Measurements from ENCODE around the gene ZNF526.

Gene ZNF526

GRCh38 chr19:42178791-42179674, 41.1 kb upstream of the ZNF526 start:
- Histone ChIP-seq H3K27ac (ENCODE audit: low read length) (no peak overlapping the region), H3K9me3 (ENCODE audit: control insufficient read depth in 2 of 2, low read length in 2 of 2) (no peaks in the 10 kb centered on the region), H3K9ac (ENCODE audit: low read length in 2 of 2) (no peak overlapping the region), H3K4me1 (ENCODE audit: control insufficient read depth, insufficient read depth, low read length) (peaks cover 16% of the 10 kb centered on the region), H3K36me3 (ENCODE audit: control insufficient read depth in 2 of 2, insufficient read depth in 2 of 2, low read length in 2 of 2) (no peaks in the 10 kb centered on the region), H3K4me3 (ENCODE audit: low read length in 2 of 2) (no peak overlapping the region), H3K27me3 (ENCODE audit: control insufficient read depth in 1 of 2, insufficient read depth in 2 of 2, low read length in 2 of 2) (peaks cover 41 to 48% of the 10 kb centered on the region in 2 donors)

- Histone ChIP-seq H3K9ac (ENCODE audit: low read length in 2 of 2) (no peak overlapping the region), H3K27ac (ENCODE audit: low read length) (no peak overlapping the region), H3K4me3 (ENCODE audit: low read length in 2 of 2) (no peak overlapping the region), H3K27me3 (ENCODE audit: control insufficient read depth in 1 of 2, insufficient read depth in 2 of 2, low read length in 2 of 2) (peaks cover 18 to 26% of the 10 kb centered on the region in 2 donors), H3K9me3 (ENCODE audit: control insufficient read depth in 2 of 2, low read length in 2 of 2) (no peaks in the 10 kb centered on the region), H3K36me3 (ENCODE audit: control insufficient read depth in 2 of 2, insufficient read depth in 2 of 2, low read length in 2 of 2) (no peaks in the 10 kb centered on the region), H3K4me1 (ENCODE audit: control insufficient read depth, insufficient read depth, low read length) (no peaks in the 10 kb centered on the region)
Observed at GRCh38 chr19:42184401-42184861, 35.7 kb upstream of the ZNF526 start.

GRCh38 chr19:42185277-42185676, 34.8 kb upstream of the ZNF526 start:
- Histone ChIP-seq H3K9me3 (ENCODE audit: control insufficient read depth in 2 of 2, low read length in 2 of 2) (no peaks in the 10 kb centered on the region), H3K9ac (ENCODE audit: low read length in 2 of 2) (no peak overlapping the region), H3K4me1 (ENCODE audit: control insufficient read depth, insufficient read depth, low read length) (no peaks in the 10 kb centered on the region), H3K36me3 (ENCODE audit: control insufficient read depth in 2 of 2, insufficient read depth in 2 of 2, low read length in 2 of 2) (no peaks in the 10 kb centered on the region), H3K4me3 (ENCODE audit: low read length in 2 of 2) (no peak overlapping the region), H3K27me3 (ENCODE audit: control insufficient read depth in 1 of 2, insufficient read depth in 2 of 2, low read length in 2 of 2) (peaks cover 9 to 18% of the 10 kb centered on the region in 2 donors), H3K27ac (ENCODE audit: low read length) (no peak overlapping the region)

GRCh38 chr19:42188665-42189064, 31.4 kb upstream of the ZNF526 start:
- H3K27ac ChIP-seq (ENCODE audit: low read length), result no peak overlapping the region
- H3K9ac ChIP-seq (ENCODE audit: low read length in 2 of 2), result no peak overlapping the region
- H3K4me3 ChIP-seq (ENCODE audit: low read length in 2 of 2), result no peak overlapping the region
- H3K9me3 ChIP-seq (ENCODE audit: control insufficient read depth in 2 of 2, low read length in 2 of 2), result peaks cover 0 to 5% of the 10 kb centered on the region in 2 donors
- H3K4me1 ChIP-seq (ENCODE audit: control insufficient read depth, insufficient read depth, low read length), result no peaks in the 10 kb centered on the region
- peaks cover 0 to 2% of the 10 kb centered on the region in 2 donors for H3K27me3 ChIP-seq (ENCODE audit: control insufficient read depth in 1 of 2, insufficient read depth in 2 of 2, low read length in 2 of 2)
- H3K36me3 ChIP-seq (ENCODE audit: control insufficient read depth in 2 of 2, insufficient read depth in 2 of 2, low read length in 2 of 2), result no peaks in the 10 kb centered on the region

- peaks cover 0 to 5% of the 10 kb centered on the region in 2 donors for H3K9me3 ChIP-seq (ENCODE audit: control insufficient read depth in 2 of 2, low read length in 2 of 2)
Observed at GRCh38 chr19:42189133-42189532, 31.0 kb upstream of the ZNF526 start.

GRCh38 chr19:42191330-42191729, 28.8 kb upstream of the ZNF526 start:
- no peak overlapping the region for H3K9ac ChIP-seq (ENCODE audit: low read length in 2 of 2)
- no peak overlapping the region for H3K27ac ChIP-seq (ENCODE audit: low read length)
- H3K4me3 ChIP-seq (ENCODE audit: low read length in 2 of 2), result no peak overlapping the region

More at GRCh38 chr19:42189133-42189532, 31.0 kb upstream of the ZNF526 start:
- Histone ChIP-seq H3K4me1 (ENCODE audit: control insufficient read depth, insufficient read depth, low read length) (no peaks in the 10 kb centered on the region), H3K9ac (ENCODE audit: low read length in 2 of 2) (no peak overlapping the region), H3K4me3 (ENCODE audit: low read length in 2 of 2) (no peak overlapping the region), H3K27ac (ENCODE audit: low read length) (no peak overlapping the region), H3K27me3 (ENCODE audit: control insufficient read depth in 1 of 2, insufficient read depth in 2 of 2, low read length in 2 of 2) (peaks cover 0 to 2% of the 10 kb centered on the region in 2 donors), H3K36me3 (ENCODE audit: control insufficient read depth in 2 of 2, insufficient read depth in 2 of 2, low read length in 2 of 2) (no peaks in the 10 kb centered on the region)

GRCh38 chr19:42191855-42192254, 28.3 kb upstream of the ZNF526 start:
- H3K27me3 ChIP-seq (ENCODE audit: control insufficient read depth in 1 of 2, insufficient read depth in 2 of 2, low read length in 2 of 2), result peaks cover 0 to 2% of the 10 kb centered on the region in 2 donors
- H3K4me3 ChIP-seq (ENCODE audit: low read length in 2 of 2), result no peak overlapping the region
- H3K4me1 ChIP-seq (ENCODE audit: control insufficient read depth, insufficient read depth, low read length), result no peaks in the 10 kb centered on the region
- H3K9me3 ChIP-seq (ENCODE audit: control insufficient read depth in 2 of 2, low read length in 2 of 2), result peaks cover 0 to 5% of the 10 kb centered on the region in 2 donors
- H3K36me3 ChIP-seq (ENCODE audit: control insufficient read depth in 2 of 2, insufficient read depth in 2 of 2, low read length in 2 of 2), result peaks cover 0 to 2% of the 10 kb centered on the region in 2 donors
- H3K9ac ChIP-seq (ENCODE audit: low read length in 2 of 2), result no peak overlapping the region
- no peak overlapping the region for H3K27ac ChIP-seq (ENCODE audit: low read length)

More at GRCh38 chr19:42191330-42191729, 28.8 kb upstream of the ZNF526 start:
- Histone ChIP-seq H3K27me3 (ENCODE audit: control insufficient read depth in 1 of 2, insufficient read depth in 2 of 2, low read length in 2 of 2) (peaks cover 0 to 2% of the 10 kb centered on the region in 2 donors), H3K9me3 (ENCODE audit: control insufficient read depth in 2 of 2, low read length in 2 of 2) (peaks cover 0 to 5% of the 10 kb centered on the region in 2 donors), H3K36me3 (ENCODE audit: control insufficient read depth in 2 of 2, insufficient read depth in 2 of 2, low read length in 2 of 2) (peaks cover 0 to 2% of the 10 kb centered on the region in 2 donors), H3K4me1 (ENCODE audit: control insufficient read depth, insufficient read depth, low read length) (no peaks in the 10 kb centered on the region)

GRCh38 chr19:42193294-42193693, 26.8 kb upstream of the ZNF526 start:
- peaks cover 0 to 2% of the 10 kb centered on the region in 2 donors for H3K27me3 ChIP-seq (ENCODE audit: control insufficient read depth in 1 of 2, insufficient read depth in 2 of 2, low read length in 2 of 2)
- no peak overlapping the region for H3K4me3 ChIP-seq (ENCODE audit: low read length in 2 of 2)
- H3K36me3 ChIP-seq (ENCODE audit: control insufficient read depth in 2 of 2, insufficient read depth in 2 of 2, low read length in 2 of 2), result peaks cover 0 to 5% of the 10 kb centered on the region in 2 donors
- no peak overlapping the region for H3K9ac ChIP-seq (ENCODE audit: low read length in 2 of 2)
- H3K27ac ChIP-seq (ENCODE audit: low read length), result no peak overlapping the region
- H3K4me1 ChIP-seq (ENCODE audit: control insufficient read depth, insufficient read depth, low read length), result no peaks in the 10 kb centered on the region
- peaks cover 0 to 5% of the 10 kb centered on the region in 2 donors for H3K9me3 ChIP-seq (ENCODE audit: control insufficient read depth in 2 of 2, low read length in 2 of 2)

- Histone ChIP-seq H3K9ac (ENCODE audit: low read length in 2 of 2) (no peak overlapping the region), H3K36me3 (ENCODE audit: control insufficient read depth in 2 of 2, insufficient read depth in 2 of 2, low read length in 2 of 2) (peaks cover 2 to 8% of the 10 kb centered on the region in 2 donors), H3K27me3 (ENCODE audit: control insufficient read depth in 1 of 2, insufficient read depth in 2 of 2, low read length in 2 of 2) (peaks cover 0 to 2% of the 10 kb centered on the region in 2 donors), H3K4me1 (ENCODE audit: control insufficient read depth, insufficient read depth, low read length) (no peaks in the 10 kb centered on the region), H3K27ac (ENCODE audit: low read length) (no peak overlapping the region), H3K9me3 (ENCODE audit: control insufficient read depth in 2 of 2, low read length in 2 of 2) (peaks cover 0 to 5% of the 10 kb centered on the region in 2 donors), H3K4me3 (ENCODE audit: low read length in 2 of 2) (no peak overlapping the region)
Observed at GRCh38 chr19:42193706-42194105, 26.4 kb upstream of the ZNF526 start.

GRCh38 chr19:42196011-42197001, 23.8 kb upstream of the ZNF526 start:
- peaks cover 0 to 5% of the 10 kb centered on the region in 2 donors for H3K9me3 ChIP-seq (ENCODE audit: control insufficient read depth in 2 of 2, low read length in 2 of 2)
- H3K4me3 ChIP-seq (ENCODE audit: low read length in 2 of 2), result no peak overlapping the region
- H3K36me3 ChIP-seq (ENCODE audit: control insufficient read depth in 2 of 2, insufficient read depth in 2 of 2, low read length in 2 of 2), result peaks cover 12 to 25% of the 10 kb centered on the region in 2 donors
- no peaks in the 10 kb centered on the region for H3K27me3 ChIP-seq (ENCODE audit: control insufficient read depth in 1 of 2, insufficient read depth in 2 of 2, low read length in 2 of 2)
- H3K27ac ChIP-seq (ENCODE audit: low read length), result no peak overlapping the region
- no peak overlapping the region for H3K9ac ChIP-seq (ENCODE audit: low read length in 2 of 2)
- H3K4me1 ChIP-seq (ENCODE audit: control insufficient read depth, insufficient read depth, low read length), result no peaks in the 10 kb centered on the region

Measured in stomach smooth muscle (tissue), 2 donors.